Endothelial cell of umbilical vein (primary cell): Measurements from ENCODE around the gene EPHA8. TPM values are rescaled to one million over a fixed set of nuclear protein-coding genes. Genes with fewer than 3 reads are reported as not detected.

ENCODE experiments used
- BruUV-seq: library from RNA; stranded (reverse); fragments of 400-500 nt; replicated peaks from 2 replicates; lab custom pipeline; 2021; lab: Mats Ljungman, UMichigan
- CTCF ChIA-PET: fragments of 300-600, 350-600 bp; sonication (Branson Sonifier 250); formaldehyde crosslinking; loops from one replicate; lab custom pipeline; 2021; ENCODE audit warnings: antibody characterized with exemption, inconsistent platforms; lab: Charles Lee
- POLR2A ChIA-PET: fragments of 300-600, 350-600 bp; sonication (Branson Sonifier 250); formaldehyde crosslinking; loops from one replicate; lab custom pipeline; 2021; ENCODE audit warnings: antibody characterized with exemption, inconsistent platforms; lab: Charles Lee
- DNase-seq: peaks from one replicate; pipeline ENCODE4 v3.0.0-alpha.2; 2011; ENCODE audit warnings: low read depth, low spot score
- FAIRE-seq: peaks from 2 replicates; lab custom pipeline; 2011; peaks lifted over from hg19 to GRCh38; lab: Jason Lieb, UNC
- H2AFZ ChIP-seq: 2 replicates; pipeline ENCODE4 v1.6.0; 2012; ENCODE audit warnings: low read depth, low read length, control low read depth, inconsistent platforms
- H3K27ac ChIP-seq: 2 replicates; pipeline ENCODE4 v1.5.1; 2011; ENCODE audit warnings: low read depth, mild to moderate bottlenecking, control low read depth, low read length, moderate library complexity; ENCODE audit not compliant: insufficient read depth
- H3K27me3 ChIP-seq, 2 experiments: 2 replicates each; pipeline versions ENCODE4 v1.6.0 to v1.6.1; 2011; ENCODE audit warnings: low read length in 2 of 2, mixed read lengths in 1 of 2; ENCODE audit not compliant: control insufficient read depth in 2 of 2, insufficient read depth in 2 of 2
- H3K36me3 ChIP-seq, 2 experiments: 2 replicates in 1 of 2; 3 replicates in 1 of 2; pipeline ENCODE4 v1.5.1; 2011; ENCODE audit warnings: low read length in 2 of 2, mild to moderate bottlenecking in 1 of 2, moderate library complexity in 1 of 2; ENCODE audit not compliant: control insufficient read depth in 2 of 2, insufficient read depth in 2 of 2; ENCODE audit errors: extremely low read depth in 1 of 2
- H3K4me1 ChIP-seq: 3 replicates; pipeline ENCODE4 v1.5.1; 2011; ENCODE audit warnings: mild to moderate bottlenecking, low read length; ENCODE audit not compliant: control insufficient read depth, insufficient read depth; ENCODE audit errors: extremely low read depth
- H3K4me2 ChIP-seq: 2 replicates; pipeline ENCODE4 v1.6.1; 2011; ENCODE audit warnings: low read length, control low read depth, mixed read lengths; ENCODE audit not compliant: insufficient read depth
- H3K4me3 ChIP-seq, 3 experiments: fragments of 200-600 bp in 1 of 3; sonication (generic), shearing (Covaris generic) in 1 of 3; replicated peaks in 1 of 3; 2 replicates each; pipeline ENCODE4 v1.5.1; 2011 to 2016; ENCODE audit warnings: control low read depth in 3 of 3, low read length in 3 of 3, mild to moderate bottlenecking in 2 of 3, inconsistent platforms in 1 of 3, low read depth in 1 of 3, moderate library complexity in 1 of 3; ENCODE audit not compliant: insufficient read depth in 1 of 3
- H3K79me2 ChIP-seq: 2 replicates; pipeline ENCODE4 v1.6.0; 2012; ENCODE audit warnings: low read length, inconsistent platforms; ENCODE audit not compliant: control insufficient read depth, insufficient read depth
- H3K9ac ChIP-seq: replicated peaks from 2 replicates; pipeline ENCODE3; 2011; ENCODE audit warnings: low read length, control low read depth; ENCODE audit not compliant: insufficient read depth; ENCODE audit errors: extremely low read depth
- H3K9me1 ChIP-seq: replicated peaks from 3 replicates; pipeline ENCODE4 v1.6.0; 2011; ENCODE audit warnings: mild to moderate bottlenecking, low read length; ENCODE audit not compliant: control insufficient read depth, insufficient read depth; ENCODE audit errors: extremely low read depth
- H3K9me3 ChIP-seq: replicated peaks from 2 replicates; pipeline ENCODE4 v1.5.1; 2012; ENCODE audit warnings: low read length, inconsistent platforms; ENCODE audit not compliant: control insufficient read depth, insufficient read depth
- H4K20me1 ChIP-seq: replicated peaks from 2 replicates; pipeline ENCODE3; 2011; ENCODE audit warnings: mild to moderate bottlenecking, low read length; ENCODE audit not compliant: control insufficient read depth, insufficient read depth; ENCODE audit errors: extremely low read depth
- EZH2 ChIP-seq: IDR thresholded peaks from 2 replicates; pipeline ENCODE4 v1.6.1; 2012; ENCODE audit warnings: borderline replicate concordance, low read depth, mild to moderate bottlenecking, moderate library complexity, low read length, inconsistent platforms; ENCODE audit not compliant: severe bottlenecking
- FOS ChIP-seq: IDR thresholded peaks from 2 replicates; pipeline ENCODE4 v1.6.1; 2011; ENCODE audit warnings: mild to moderate bottlenecking, low read length, moderate library complexity, borderline replicate concordance; ENCODE audit not compliant: insufficient read depth
- GATA2 ChIP-seq: IDR thresholded peaks from 2 replicates; pipeline ENCODE4 v1.7.0; 2011; ENCODE audit warnings: low read depth, mild to moderate bottlenecking, moderate library complexity, mixed read lengths, low read length; ENCODE audit not compliant: insufficient read length, insufficient read depth
- JUN ChIP-seq: IDR thresholded peaks from 2 replicates; pipeline ENCODE4 v1.6.1; 2011; ENCODE audit warnings: borderline replicate concordance, low read depth; ENCODE audit not compliant: insufficient read length, insufficient read depth
- MYC ChIP-seq: IDR thresholded peaks from one replicate; pipeline ENCODE4 v1.6.1; 2011; ENCODE audit warnings: mild to moderate bottlenecking, low read depth, low read length
- POLR2A ChIP-seq: IDR thresholded peaks from 2 replicates; pipeline ENCODE4 v1.6.1; 2012; ENCODE audit warnings: low read depth, mild to moderate bottlenecking, control low read depth, low read length
- POLR2AphosphoS5 ChIP-seq: IDR thresholded peaks from 2 replicates; pipeline ENCODE4 v1.6.1; 2012; ENCODE audit warnings: low read depth, mild to moderate bottlenecking, control low read depth, low read length, moderate library complexity; ENCODE audit not compliant: insufficient read depth
- dilution Hi-C: fragments of 300-500 bp; cut with MboI; formaldehyde crosslinking; loops from one replicate; pipeline ENCODE4 v1.15.0; 2019; ENCODE audit warnings: low sequenced_read_pairs; ENCODE audit not compliant: extremely low pct_ligation_motif_present
- intact Hi-C: fragments of 100-400 bp; cut with micrococcal nuclease; formaldehyde crosslinking; loops from one replicate; pipeline ENCODE4 v1.10.0; 2022
- polyA plus RNA-seq, 4 experiments: library from polyadenylated mRNA; depleted of rRNA in 3 of 4; stranded (reverse) in 3 of 4; unstranded in 1 of 4; fragments of >200 nt; gene quantifications; 2 replicates each; pipeline versions ENCODE4 v1.2.1 to v1.2.3, GENCODE V29; 2011 to 2012; ENCODE audit warnings: missing spikeins in 1 of 4
- total RNA-seq: library from RNA; stranded (reverse); gene quantifications from 2 replicates; pipeline ENCODE4 v1.2.3, GENCODE V29; 2021
- TF ChIP-seq, protein P1 (sequence below): IDR thresholded peaks from 2 replicates; pipeline ENCODE4 v1.6.1; 2011; ENCODE audit not compliant: insufficient read depth, insufficient read length
- TF ChIP-seq, protein P2 (sequence below), 2 donors: IDR thresholded peaks; 1 replicate in 1 of 2; 2 replicates in 1 of 2; pipeline ENCODE4 v1.5.1; 2011; ENCODE audit warnings: low read length in 2 of 2, mild to moderate bottlenecking in 2 of 2, moderate library complexity in 2 of 2, control low read depth in 1 of 2, inconsistent platforms in 1 of 2, low read depth in 1 of 2; ENCODE audit not compliant: insufficient read depth in 1 of 2; ENCODE audit errors: extremely low read depth in 1 of 2

The EPHA8 gene
- total and polyA plus RNA-seq, 2 donors (not counting 3 experiments of a cell fraction or from before 2014, with no cell fraction given): not detected

DNA sequence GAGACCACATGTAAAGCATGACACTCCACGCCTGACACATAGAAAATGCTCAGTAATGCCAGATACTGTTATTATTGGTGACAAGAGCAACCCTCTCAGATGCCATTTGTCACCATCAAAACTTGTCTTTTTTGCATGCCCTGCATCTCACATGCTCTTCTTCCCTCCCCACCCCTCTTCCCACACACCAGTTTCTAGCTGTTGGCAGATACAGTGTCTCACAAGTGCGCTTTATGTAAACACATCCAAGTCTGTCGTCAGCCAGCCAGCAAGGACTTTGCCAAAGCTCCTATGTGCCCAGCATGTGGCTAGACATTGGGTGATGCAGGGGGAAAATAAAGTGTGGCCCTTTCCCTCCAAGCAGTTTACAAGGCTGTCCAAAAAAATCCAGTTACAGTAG is 44.9 kb upstream of the EPHA8 start:
- Histone ChIP-seq H3K4me1 (no peaks in the 10 kb centered on the region), H3K27ac (no peak overlapping the region), H3K27me3 (no peaks in the 10 kb centered on the region), H3K9me1 (no peaks in the 10 kb centered on the region), H2AFZ (no peak overlapping the region), H3K9me3 (no peaks in the 10 kb centered on the region), H3K79me2 (no peaks in the 10 kb centered on the region), H3K4me2 (no peak overlapping the region), H3K4me3 (no peak overlapping the region), H3K9ac (no peak overlapping the region), H4K20me1 (no peaks in the 10 kb centered on the region), H3K36me3 (peaks cover 13 to 39% of the 10 kb centered on the region in 2 experiments)
- dilution Hi-C loops: no loop called here
- TF ChIP-seq, protein P1, sequence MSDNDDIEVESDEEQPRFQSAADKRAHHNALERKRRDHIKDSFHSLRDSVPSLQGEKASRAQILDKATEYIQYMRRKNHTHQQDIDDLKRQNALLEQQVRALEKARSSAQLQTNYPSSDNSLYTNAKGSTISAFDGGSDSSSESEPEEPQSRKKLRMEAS: no peak
- TF ChIP-seq MYC: no peak
- TF ChIP-seq GATA2: no peak
- TF ChIP-seq, protein P2, sequence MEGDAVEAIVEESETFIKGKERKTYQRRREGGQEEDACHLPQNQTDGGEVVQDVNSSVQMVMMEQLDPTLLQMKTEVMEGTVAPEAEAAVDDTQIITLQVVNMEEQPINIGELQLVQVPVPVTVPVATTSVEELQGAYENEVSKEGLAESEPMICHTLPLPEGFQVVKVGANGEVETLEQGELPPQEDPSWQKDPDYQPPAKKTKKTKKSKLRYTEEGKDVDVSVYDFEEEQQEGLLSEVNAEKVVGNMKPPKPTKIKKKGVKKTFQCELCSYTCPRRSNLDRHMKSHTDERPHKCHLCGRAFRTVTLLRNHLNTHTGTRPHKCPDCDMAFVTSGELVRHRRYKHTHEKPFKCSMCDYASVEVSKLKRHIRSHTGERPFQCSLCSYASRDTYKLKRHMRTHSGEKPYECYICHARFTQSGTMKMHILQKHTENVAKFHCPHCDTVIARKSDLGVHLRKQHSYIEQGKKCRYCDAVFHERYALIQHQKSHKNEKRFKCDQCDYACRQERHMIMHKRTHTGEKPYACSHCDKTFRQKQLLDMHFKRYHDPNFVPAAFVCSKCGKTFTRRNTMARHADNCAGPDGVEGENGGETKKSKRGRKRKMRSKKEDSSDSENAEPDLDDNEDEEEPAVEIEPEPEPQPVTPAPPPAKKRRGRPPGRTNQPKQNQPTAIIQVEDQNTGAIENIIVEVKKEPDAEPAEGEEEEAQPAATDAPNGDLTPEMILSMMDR (IDR thresholded peaks at IDR 0.05; ENCODE audit: extremely low read depth in 1 of 2, insufficient read depth in 1 of 2, low read depth in 1 of 2, low read length in 2 of 2): no peak
- no peak for TF ChIP-seq EZH2
- no peak for TF ChIP-seq POLR2AphosphoS5
- no peak for TF ChIP-seq POLR2A
- TF ChIP-seq JUN: no peak
- no peak for TF ChIP-seq FOS
- intact Hi-C loops: no loop called here
- ChIA-PET POLR2A (no interaction called here), CTCF (no interaction called here)
- no TSS peak for BruUV-seq
- DNase-seq: no peak
- no peak for FAIRE-seq
